GM18505 (cell line): ENCODE data around the gene CDK5RAP2.
"Not testable (repeated sequence)": the region's sequence is repeated elsewhere in the genome, so short reads cannot be mapped to it uniquely, and the experiment has no call there.

ENCODE experiments used
- ATAC-seq: cut with Tn5 transposase; IDR thresholded peaks from one replicate; pipeline ENCODE4 v1.9.1; 2021; ENCODE audit not compliant: unreplicated experiment
- POLR2A ChIP-seq: IDR thresholded peaks from 4 replicates; pipeline ENCODE4 v1.6.1; 2011; ENCODE audit warnings: borderline replicate concordance; ENCODE audit not compliant: insufficient read depth, insufficient read length; ENCODE audit errors: extremely low read depth

The CDK5RAP2 gene

DNA sequence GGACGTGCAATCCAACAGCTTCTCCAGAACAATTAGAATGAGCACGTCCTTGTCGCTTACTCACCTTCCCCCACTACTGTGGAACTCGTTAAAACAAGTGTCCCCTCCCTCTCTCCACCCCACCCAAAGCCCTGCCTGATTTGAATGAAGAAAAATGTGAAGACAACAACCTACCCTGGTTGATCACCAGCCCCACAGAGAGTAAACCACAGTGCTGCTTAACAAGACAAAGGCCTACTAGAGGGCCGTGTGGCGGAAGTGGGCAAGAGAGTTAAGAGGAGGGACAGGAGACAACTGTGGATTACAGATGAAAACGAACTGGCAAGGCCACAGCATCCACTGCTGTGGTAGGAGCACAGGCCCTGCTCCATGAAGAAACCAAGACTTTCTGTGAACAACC lies 51.1 kb downstream of the CDK5RAP2 start:
- TF ChIP-seq POLR2A = no peak
- no peak for ATAC-seq

DNA sequence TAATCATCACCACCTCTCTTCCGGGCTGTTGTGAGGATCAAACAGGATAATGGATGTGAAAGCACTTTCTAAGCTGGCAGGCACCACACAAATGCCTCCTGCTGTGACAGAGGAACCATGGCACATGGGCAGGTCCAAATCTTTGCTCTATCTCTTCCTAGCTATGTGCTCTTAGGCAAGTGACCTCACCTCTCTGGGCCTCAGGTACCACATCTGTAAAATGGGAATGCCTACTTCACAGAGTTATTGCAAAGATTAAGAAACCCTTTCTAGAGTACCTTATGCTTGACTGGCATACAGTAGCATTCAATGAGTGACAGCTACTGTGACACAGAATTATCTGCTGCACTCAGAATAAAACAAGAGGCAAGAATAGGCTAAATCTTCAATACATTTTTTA lies 51.6 kb downstream of the CDK5RAP2 start:
- ATAC-seq = no peak
- no peak for TF ChIP-seq POLR2A

DNA sequence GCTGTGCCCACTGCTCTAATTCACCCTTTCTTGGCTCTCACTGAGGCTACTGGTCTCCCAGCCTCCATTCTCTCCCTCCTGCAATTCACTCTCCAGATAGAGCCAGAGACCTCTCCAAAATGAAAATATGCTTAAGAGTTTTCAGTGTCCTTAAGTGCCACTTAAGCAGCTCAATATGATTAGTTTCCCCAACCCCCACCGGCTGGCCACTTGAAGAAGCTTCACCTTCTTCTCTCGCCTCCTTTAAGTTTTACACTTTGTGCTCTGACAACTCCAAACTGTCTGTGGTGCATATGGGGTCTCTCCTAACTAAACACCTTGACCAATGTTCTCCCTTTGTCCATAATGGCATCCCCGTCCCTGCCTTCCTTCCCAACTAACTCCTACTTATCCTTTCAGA lies 53.4 kb downstream of the CDK5RAP2 start:
- no peak for ATAC-seq
- TF ChIP-seq POLR2A = no peak

DNA sequence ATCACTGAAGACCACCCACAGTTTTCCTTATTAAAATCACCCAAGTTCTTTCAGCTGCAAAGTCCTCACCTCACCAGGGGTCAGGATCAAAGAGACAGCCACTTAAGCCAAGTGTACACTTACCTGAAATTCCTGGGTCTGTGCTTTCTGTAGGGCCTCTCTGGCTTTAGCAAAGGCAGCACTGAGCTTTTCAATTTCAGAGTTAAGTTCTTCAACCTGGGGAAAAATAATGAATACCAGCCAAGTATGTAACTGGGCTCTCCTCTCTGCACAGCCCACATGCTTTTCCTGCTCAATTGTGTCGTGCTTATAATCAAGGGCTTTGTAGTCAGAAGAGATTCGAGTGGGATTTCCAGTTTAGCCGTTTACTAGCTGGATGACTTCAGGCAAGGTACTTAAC lies 55.1 kb downstream of the CDK5RAP2 start:
- no peak for TF ChIP-seq POLR2A
- no peak for ATAC-seq

DNA sequence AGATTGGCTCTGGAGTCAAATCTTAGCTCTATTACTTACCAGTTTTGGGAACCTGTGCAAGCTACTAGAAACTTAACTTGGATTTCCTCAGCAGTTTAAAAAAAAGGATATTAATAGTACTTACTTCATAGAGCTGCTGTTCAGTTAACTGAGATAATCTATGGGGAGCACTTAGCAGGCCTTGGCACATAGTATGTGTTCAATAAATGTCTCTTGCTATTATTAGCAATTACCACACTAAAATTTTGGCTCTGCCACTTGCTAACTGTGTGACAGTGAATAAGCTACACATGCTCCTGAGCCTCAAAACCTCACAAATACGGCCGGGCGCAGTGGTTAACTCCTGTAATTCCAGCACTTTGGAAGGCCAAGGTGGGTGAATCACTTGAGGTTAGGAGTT lies 55.9 kb downstream of the CDK5RAP2 start:
- no peak for TF ChIP-seq POLR2A
- no peak for ATAC-seq

DNA sequence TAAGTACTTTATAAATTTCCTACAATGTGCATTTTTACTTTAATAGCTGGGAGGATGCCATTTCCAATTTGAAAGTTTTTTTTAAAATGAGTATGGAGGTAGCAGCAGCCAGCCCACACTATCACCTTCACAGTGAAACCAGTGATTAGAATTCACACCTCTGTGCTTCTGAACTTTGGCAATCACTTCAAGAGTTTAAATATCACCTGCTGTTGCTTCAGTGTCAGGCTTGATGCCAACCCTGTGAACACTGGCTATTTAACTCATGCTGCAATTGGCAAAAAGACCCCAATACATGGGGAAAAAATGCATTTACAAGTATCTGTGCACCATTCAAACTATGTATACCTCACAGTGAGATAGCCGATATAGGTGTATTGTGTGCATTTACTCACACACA lies 57.4 kb downstream of the CDK5RAP2 start:
- no peak for ATAC-seq
- no peak for TF ChIP-seq POLR2A

DNA sequence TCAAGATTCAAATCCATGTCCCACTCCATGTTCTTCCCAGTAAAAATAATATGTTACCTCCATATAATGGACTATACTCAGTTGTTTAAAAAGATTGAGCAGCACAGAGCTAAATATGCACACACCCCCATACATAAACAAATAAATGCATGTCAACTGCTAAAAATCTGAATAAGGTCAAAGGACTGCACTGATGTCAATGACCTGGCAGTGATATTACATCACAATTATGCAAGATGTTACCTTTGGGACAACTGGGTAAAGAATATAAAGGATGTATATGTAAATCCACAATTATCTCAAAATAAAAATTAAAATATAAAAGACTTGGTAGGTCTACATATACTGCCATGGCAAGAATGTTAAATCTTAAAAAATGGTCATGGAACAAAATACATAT lies 57.9 kb downstream of the CDK5RAP2 start:
- ATAC-seq = no peak
- TF ChIP-seq POLR2A = no peak

DNA sequence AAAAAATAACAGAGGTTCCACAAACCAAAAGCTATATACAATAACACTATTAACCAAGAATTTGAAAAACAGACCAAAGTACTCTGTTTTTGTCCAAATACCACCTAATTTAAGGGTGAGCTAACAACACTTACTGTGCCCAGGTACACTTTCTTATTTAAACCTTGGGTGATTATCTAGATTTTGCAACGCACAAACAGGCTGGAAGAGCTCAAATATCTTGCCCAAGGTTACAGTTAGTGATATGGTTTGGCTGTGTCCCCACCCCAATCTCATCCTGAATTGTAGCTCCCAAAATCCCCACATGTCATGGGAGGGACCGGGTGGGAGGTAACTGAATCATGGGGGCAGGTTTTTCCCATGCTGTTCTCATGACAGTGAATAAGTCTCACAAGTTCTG lies 58.9 kb downstream of the CDK5RAP2 start:
- no peak for ATAC-seq
- no peak for TF ChIP-seq POLR2A

DNA sequence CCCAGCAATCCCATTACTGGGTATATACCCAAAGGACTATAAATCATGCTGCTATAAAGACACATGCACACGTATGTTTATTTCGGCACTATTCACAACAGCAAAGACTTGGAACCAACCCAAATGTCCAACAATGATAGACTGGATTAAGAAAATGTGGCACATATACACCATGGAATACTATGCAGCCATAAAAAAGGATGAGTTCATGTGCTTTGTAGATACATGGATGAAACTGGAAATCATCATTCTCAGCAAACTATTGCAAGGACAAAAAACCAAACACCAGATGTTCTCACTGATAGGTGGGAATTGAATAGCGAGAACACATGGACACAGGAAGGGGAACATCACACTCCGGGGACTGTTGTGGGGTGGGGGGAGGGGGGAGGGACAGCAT lies 64.0 kb downstream of the CDK5RAP2 start:
- ATAC-seq = not testable (repeated sequence)

DNA sequence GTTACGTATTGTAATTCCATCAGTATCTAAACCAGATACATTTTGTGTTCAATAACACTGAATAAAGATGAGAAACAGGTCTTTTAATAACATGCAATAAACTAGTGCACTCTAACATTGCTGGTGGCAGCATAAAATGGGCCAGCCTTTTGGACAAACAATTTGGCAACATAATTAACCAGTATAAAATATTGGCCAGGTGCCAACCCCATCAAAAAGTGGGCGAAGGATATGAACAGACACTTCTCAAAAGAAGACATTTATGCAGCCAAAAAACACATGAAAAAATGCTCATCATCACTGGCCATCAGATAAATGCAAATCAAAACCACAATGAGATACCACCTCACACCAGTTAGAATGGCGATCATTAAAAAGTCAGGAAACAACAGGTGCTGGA lies 64.5 kb downstream of the CDK5RAP2 start:
- ATAC-seq = not testable (repeated sequence)

DNA sequence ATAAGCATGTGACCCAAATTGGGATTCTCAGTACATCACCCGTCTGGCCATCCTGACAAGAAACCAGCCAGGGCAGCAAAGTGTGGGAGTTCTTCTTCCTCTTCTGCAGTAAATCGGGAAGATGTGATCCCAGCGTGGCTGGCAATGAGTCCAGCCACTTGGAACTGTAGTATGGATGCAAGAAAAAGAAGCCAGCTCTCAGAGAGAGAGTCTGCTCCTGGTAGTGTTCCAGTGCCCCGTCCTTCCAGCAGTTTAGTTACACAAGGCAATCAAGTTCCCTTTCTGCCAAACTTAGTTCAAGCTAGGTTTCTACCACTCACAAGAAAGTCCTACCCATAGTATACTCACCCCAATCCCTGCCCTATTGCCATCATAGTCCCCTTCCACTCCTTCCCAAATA lies 65.6 kb downstream of the CDK5RAP2 start:
- no peak for TF ChIP-seq POLR2A
- ATAC-seq = no peak

DNA sequence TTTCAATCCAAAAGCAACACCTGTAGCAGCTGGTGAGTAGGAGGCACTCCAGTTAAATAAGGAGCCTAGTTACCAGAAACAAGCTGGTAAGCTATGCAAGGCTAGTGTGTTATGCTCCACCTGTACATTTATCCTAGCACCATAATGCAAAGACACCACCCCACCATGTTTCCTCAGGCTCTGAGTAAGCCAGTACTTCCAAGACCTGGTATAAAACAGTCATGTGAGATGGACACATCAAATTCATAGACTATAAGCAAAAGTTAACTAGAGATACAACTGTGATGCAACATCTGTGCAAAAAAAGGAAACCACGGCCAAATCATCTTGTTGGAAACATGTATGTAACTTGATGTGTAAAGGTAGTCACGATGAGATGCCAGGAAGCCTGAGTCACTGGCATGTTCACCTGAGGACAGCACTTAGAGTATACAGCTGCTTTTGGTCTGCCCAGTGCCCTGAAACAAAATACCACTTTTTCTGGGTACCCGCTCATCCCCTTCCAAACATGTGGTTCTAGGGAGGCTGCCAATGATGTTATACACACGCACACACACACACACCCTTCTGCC lies 66.1 kb downstream of the CDK5RAP2 start:
- TF ChIP-seq POLR2A = no peak
- no peak for ATAC-seq

DNA sequence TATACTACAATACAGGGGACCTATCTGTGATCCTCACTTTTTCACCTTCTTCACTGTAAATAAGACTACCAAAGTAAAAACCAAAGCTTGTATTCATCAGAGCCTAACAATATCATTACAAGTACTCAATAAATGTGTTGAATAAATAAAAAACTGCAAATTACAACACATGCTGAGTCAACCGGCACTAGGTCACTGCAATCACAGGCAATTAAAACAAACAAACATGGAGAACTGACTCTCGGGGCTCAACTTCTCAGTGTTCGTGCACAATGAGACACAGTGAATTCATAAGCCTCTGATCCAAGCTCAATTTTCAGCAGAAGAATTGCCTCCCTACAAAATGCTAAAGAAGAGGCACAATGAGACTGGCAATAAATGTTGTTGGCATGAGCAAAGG lies 69.2 kb downstream of the CDK5RAP2 start:
- no peak for ATAC-seq
- TF ChIP-seq POLR2A = no peak

DNA sequence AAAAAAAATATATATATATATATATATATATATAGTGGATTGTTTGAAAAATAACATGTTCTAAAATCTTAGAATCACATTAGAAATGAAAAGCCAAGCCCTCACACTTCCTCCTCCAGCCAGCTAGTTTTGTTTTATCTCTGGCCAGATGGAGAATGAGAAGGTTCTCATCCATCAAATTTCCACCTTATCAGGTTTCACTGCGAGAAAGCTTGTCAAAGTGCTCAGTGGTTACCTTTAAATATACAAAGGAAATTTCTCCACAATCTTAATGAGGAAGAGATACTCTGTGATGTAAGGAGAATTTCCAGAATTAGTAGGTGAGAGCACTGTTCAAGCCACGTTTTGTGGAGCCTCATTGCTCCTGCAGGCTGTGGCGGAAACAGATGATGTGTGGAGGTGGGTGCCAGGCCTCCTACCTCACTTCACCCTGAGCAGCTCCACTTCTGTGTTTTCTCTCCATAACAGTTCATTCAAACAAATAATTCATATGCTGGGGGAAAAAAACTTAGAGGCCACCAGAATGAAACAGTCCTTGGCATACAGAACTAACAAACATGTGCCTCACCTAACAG lies 71.9 kb downstream of the CDK5RAP2 start:
- TF ChIP-seq POLR2A = no peak
- ATAC-seq = no peak

DNA sequence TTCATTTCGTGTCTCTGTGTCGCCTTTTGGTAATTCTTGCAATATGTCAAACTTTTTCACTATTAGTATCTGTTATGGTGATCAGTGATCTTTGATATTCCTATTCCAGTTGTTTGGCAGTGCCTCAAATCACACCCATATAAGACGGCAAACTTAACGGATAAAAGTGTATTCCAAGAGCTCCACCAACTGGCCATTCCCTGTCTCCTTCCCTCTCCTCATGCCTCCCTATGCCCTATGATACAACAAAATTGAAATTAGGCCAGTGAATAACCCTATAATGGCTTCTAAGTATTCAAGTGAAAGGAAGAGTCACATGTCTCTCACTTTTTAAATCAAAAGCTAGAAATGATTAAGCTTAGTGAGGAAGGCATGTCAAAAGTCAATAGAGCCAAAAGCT lies 74.8 kb downstream of the CDK5RAP2 start:
- TF ChIP-seq POLR2A = no peak

More for the DNA sequence above, 74.8 kb downstream of the CDK5RAP2 start:
- no peak for ATAC-seq
